Measurements from ENCODE around the gene CNIH2.

CNIH2 gene

GRCh38 chr11:66331542-66332370 is 53.8 kb downstream of the CNIH2 start:
- DNase-seq (ENCODE audit: low spot score): no peak

DNA sequence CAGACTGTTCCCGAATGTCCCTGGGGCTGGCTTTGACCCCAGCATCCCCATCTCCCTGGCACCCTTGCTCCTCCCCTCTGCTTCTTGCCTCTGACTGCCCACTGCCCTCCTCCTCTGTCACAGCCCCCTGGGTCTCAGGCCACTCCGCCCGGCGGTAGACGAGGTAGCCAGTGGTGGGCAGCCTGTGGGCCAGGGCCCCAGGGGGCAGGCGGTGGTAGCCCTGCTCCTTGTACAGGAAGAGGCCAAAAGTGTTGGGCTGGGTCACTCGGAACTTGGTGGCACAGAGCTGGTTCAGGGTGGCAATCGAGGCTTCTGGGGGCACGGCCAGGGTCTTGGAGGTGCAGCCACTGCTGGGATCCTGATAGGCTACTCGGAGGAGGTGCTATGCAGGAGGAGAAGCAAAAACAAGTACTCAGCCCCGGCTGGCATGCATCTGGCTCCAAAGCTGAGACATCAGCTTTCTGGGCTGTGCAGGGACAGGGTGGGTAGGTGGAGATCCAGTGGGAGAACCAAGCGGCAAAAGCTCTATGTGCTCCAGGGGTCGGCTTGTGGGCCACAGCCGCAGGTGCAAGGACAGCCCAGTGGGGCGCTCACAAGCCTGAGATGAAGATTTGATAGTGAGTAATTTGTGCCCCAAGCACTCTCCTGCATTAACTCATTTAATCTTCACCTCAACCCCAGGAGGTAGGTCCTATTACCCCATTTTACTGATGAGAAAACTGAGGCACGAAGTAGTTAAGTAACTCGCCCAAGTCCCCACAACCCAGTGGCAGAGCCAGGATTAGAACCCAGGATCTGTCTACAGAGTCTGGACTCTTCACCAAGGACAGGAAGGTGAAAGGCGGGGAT is 54.6 kb downstream of the CNIH2 start:
- DNase-seq (ENCODE audit: low spot score): no peak

DNA sequence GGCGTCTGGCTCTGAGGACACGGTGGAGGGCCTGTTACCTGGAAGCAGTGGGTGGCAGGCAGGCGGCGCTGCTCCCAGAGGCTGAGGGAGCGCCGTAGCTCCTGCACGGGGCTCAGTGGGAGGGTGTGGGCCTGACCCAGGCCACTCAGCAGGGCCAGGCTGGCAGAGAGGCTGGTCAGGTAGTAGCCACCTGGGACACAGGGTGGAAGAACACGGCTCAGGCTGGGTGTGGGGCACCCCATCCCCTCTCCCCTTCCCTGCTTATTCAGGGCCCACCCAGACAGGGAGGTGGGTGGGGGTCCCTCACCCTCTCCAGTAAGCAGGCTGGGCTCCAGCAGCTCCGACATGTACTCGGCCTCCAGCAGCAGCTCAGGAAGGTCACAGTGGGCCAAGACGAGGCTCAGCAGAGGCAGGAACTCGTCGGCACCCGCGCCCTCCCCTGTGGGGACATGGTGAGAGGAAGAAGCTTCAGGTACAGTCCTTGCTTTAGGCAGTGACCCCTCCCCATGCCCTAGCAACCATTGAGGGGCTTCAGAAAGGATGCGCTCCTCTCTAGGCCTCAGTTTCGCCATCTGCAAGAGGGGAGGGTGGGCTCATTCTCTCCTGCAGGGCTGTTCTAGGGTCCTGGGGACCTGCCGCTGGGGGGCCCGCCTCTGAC is 55.4 kb downstream of the CNIH2 start:
- DNase-seq (ENCODE audit: low spot score): no peak
